NCI-H2171 (cell line): Measurements from ENCODE around the gene SERPINB5.

ENCODE experiments used
- DNase-seq: peaks from one replicate; lab custom pipeline; 2025; lab: John Stamatoyannopoulos, UW

The SERPINB5 gene

GRCh38 chr18:63528863-63529492, 52.2 kb downstream of the SERPINB5 start:
- no peak for DNase-seq

GRCh38 chr18:63532471-63532870, 55.7 kb downstream of the SERPINB5 start:
- DNase-seq, result no peak

GRCh38 chr18:63534615-63535014, 57.9 kb downstream of the SERPINB5 start:
- no peak for DNase-seq

GRCh38 chr18:63539904-63540510, 63.2 kb downstream of the SERPINB5 start:
- DNase-seq, result no peak

- no peak for DNase-seq
Measured at GRCh38 chr18:63542069-63542468, 65.3 kb downstream of the SERPINB5 start, which contains the start of gene SERPINB12. SERPINB12 (plus strand) TSS chr18:63542369; CDS start chr18:63556160, 13,791 bp downstream.

- DNase-seq, result no peak
Measured at GRCh38 chr18:63544017-63544416, 67.3 kb downstream of the SERPINB5 start.

GRCh38 chr18:63545000-63545399, 68.2 kb downstream of the SERPINB5 start:
- DNase-seq, result no peak

- no peak for DNase-seq
Measured at GRCh38 chr18:63550068-63550467, 73.3 kb downstream of the SERPINB5 start.

- DNase-seq, result no peak
Measured at GRCh38 chr18:63551769-63552168, 75.0 kb downstream of the SERPINB5 start.

GRCh38 chr18:63552581-63552980, 75.8 kb downstream of the SERPINB5 start:
- DNase-seq, result no peak

- DNase-seq, result no peak
Measured at GRCh38 chr18:63553081-63553480, 76.3 kb downstream of the SERPINB5 start.
